SK-N-SH treated with all-trans-retinoic acid at 6 μM for 48 hours (cell line): ENCODE results near the gene MRPL33.

Source experiments
- ARNTL ChIP-seq: fragments of 450-650 bp; formaldehyde crosslinking; IDR thresholded peaks from 2 replicates; pipeline ENCODE4 v1.5.0; 2020; ENCODE audit warnings: low read depth, mild to moderate bottlenecking, moderate library complexity, borderline replicate concordance
- ESRRG ChIP-seq: fragments of 250-450 bp; sonication (Bioruptor Pico); IDR thresholded peaks from 2 replicates; pipeline ENCODE4 v1.6.1; 2021; ENCODE audit warnings: mild to moderate bottlenecking
- OSR1 ChIP-seq: fragments of 250-450 bp; sonication (Bioruptor Pico); IDR thresholded peaks from 2 replicates; pipeline ENCODE4 v1.8.0; 2022; ENCODE audit warnings: moderate library complexity, mild to moderate bottlenecking, inconsistent platforms
- RARB ChIP-seq: fragments of 250-450 bp; sonication (Bioruptor Pico); IDR thresholded peaks from 2 replicates; pipeline ENCODE4 v1.8.0; 2021; ENCODE audit warnings: mild to moderate bottlenecking, moderate library complexity
- SNAI2 ChIP-seq: fragments of 250-450 bp; sonication (Bioruptor Pico); IDR thresholded peaks from 2 replicates; pipeline ENCODE4 v1.5.0; 2020; ENCODE audit warnings: mild to moderate bottlenecking, moderate library complexity
- TOX ChIP-seq: fragments of 250-450 bp; sonication (Bioruptor Pico); IDR thresholded peaks from 2 replicates; pipeline ENCODE4 v1.8.0; 2021; ENCODE audit warnings: mild to moderate bottlenecking, moderate library complexity, borderline replicate concordance
- ZFP3 ChIP-seq: fragments of 250-450 bp; sonication (Bioruptor Pico); IDR thresholded peaks from 2 replicates; pipeline ENCODE4 v1.5.0; 2020; ENCODE audit warnings: mild to moderate bottlenecking, moderate library complexity
- ZNF565 ChIP-seq: fragments of 450-650 bp; formaldehyde crosslinking; conservative IDR thresholded peaks from 2 replicates; pipeline ENCODE4 v1.5.0; 2020; ENCODE audit warnings: low read depth, mild to moderate bottlenecking, moderate library complexity
- ZNF70 ChIP-seq: fragments of 450-650 bp; formaldehyde crosslinking; IDR thresholded peaks from 2 replicates; pipeline ENCODE4 v1.5.0; 2020; ENCODE audit warnings: mild to moderate bottlenecking, moderate library complexity

GRCh38 chr2:27804146-27804545 lies 32.6 kb downstream of the MRPL33 start:
- TF ChIP-seq ESRRG (CRISPR knock-in tag) (no peak), ZNF565 (CRISPR knock-in tag) (no peak), ZNF70 (no peak), ZFP3 (CRISPR knock-in tag) (no peak), RARB (CRISPR knock-in tag) (no peak), TOX (CRISPR knock-in tag) (no peak), OSR1 (CRISPR knock-in tag) (no peak), SNAI2 (no peak), ARNTL (CRISPR knock-in tag) (no peak)
